GM18868 (cell line): Measurements from ENCODE around the gene AHCYL1.
A peak's percentile ranks its signal among the peaks of the same experiment; 100 is the strongest.
"Not testable (repeated sequence)": the region's sequence is repeated elsewhere in the genome, so short reads cannot be mapped to it uniquely, and the experiment has no call there.

Experiments used
- ATAC-seq: cut with Tn5 transposase; IDR thresholded peaks from one replicate; pipeline ENCODE4 v1.9.1; 2021; ENCODE audit warnings: mild to moderate bottlenecking, moderate library complexity; ENCODE audit not compliant: unreplicated experiment

Gene AHCYL1

DNA sequence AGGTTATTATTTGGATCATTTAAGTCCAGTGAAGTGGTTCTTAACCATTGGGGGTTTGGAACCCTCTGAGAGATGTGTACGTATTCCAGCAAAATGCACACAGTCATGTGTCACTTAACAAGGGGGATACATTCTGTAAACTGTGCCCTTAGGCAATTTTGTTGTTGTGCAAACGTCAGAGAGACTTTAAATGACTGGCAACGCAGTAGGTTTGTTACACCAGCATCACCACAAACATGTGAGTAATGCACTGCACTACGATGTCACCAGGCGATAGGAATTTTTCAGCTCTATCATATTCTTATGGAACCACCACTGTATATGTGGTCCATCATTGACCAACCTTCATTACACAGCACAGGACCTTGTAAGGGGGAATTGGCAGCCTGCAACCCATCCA is 11.9 kb downstream of the AHCYL1 start:
- ATAC-seq, result no peak

DNA sequence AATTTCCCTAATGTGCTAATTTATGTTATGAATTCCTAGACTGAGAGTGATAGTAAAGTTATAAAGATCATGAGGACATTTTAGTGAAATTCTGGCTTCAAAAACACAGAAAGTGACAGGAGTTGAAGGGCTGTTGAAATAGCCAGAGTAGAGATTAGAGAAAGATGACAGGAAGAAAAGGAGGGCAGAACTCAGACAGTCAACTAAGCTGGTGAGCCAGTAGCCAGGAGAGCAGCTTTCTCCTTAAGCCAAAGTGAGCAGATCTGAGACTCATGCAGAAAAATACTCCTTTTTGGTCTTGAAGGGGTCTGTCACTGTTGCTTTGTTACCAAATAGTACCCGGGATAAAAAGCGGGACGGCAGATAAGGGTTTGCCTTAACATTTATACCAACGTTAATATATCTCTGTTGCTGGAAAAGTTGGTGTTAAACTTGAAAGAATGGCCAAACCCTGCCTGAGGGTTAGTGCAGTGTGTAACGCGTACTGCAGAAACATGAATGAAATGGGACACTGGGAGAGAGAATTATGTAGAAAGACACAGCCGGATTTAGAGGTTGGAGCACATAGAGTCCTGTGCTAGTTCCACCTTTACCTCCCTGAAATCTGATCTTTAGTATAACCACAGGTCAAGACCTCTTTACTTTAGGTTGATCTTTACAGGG is 12.8 kb downstream of the AHCYL1 start:
- ATAC-seq, result no peak

DNA sequence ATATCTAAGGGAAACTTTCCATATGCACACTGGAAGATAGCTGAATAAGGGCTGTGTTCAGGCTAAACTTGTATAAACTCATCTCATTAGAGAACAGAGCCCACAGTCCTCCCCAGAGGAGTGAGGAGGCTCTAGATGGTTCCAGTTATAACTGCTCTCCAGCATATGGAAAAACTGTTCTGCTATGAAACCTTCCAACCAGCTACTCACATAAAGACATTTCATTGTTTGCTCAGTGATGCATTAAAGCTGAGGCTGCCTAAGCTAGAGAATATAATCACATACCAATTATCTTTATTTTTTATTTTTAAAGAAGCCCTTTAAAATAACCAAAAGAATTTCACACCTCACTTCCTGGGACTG is 13.3 kb downstream of the AHCYL1 start:
- ATAC-seq, result no peak

DNA sequence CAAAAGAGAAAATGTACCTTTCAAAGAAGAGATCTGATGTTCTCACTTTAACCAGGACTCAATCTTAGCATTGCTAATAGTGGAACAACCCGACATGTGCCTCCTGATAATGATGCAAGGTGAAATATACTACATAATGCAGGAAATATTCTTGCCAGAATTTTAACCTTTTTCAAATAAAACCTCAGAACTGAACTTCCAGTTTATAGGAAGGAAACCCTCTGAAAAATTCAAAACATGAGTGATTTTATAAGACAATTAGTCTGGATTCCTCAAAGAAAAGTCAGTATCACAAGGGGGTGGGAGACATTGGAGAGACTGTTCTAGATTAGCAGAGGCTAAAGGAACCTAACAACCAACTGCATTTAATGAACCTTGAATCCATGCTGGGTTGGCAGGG is 18.1 kb downstream of the AHCYL1 start:
- ATAC-seq, result no peak

DNA sequence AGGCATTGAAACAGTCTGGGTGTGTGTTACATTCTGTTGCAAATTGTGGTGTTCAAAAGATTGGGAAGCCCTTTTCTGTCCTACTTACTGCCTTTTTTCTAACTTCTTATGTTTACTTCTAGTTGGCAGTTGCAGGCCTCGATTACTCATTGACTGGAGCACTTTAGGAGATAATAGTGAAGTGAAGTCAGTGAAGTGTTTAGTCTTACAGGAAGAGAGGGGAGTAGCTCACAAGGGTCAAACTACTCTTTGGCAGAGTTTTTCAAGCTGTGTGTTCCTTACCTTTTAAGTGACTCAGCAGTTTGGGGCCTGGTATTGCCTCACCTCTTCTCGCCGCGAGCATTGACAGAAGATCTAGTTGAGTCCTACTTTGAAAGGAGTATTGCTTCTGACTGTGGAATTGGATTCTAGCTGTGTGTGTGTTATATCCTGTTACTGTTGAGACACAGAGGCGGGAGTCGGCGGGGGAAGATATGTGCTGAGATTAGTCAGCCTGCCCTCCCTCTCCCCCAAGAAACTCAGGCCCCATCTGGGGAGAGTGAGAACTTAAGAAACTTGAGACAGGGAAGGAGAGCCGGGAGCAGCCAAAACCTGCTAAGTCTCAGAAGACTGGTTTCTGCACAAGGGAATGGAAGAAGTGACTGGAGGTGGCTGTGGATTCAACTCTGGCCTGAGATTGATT is 19.3 kb downstream of the AHCYL1 start:
- ATAC-seq, result peak; percentile 75

DNA sequence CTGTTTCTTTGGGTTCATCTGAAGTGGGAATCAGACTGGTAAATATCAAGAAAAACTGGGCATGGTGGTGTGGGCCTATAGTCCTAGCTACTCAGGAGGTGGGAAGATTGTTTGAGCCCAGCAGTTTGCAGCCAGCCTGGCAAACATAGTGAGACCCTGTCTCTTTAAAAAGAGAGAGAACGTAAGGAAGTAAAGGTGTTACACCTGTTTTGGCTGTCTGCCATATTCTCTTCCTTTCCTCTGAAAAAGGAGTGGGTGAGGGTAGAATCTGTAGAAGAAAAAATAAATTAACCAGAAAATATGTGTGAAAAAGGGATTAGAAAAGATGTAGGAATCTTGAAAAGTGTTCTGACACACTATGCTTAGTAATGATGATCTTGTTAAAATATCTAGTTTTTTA is 20.0 kb downstream of the AHCYL1 start:
- ATAC-seq, result no peak

DNA sequence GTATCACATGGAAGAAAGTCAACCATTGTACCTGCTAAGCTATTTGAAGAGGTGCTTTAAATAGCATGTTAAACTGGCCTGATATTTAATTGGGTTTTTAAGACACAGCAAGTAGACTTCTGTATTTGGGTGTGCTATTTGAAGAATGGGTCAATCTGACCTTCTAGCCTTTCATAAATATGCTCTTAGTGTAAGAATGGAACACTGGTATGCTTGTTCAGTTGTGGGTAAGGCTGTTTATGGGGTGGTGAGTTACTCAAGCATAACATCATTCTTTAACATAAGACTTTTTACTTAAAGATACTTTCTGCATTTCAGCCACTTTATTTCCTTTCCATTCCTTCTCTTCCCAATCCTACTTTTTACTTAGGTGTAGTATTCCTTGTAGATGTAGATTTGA is 21.4 kb downstream of the AHCYL1 start:
- ATAC-seq, result no peak

DNA sequence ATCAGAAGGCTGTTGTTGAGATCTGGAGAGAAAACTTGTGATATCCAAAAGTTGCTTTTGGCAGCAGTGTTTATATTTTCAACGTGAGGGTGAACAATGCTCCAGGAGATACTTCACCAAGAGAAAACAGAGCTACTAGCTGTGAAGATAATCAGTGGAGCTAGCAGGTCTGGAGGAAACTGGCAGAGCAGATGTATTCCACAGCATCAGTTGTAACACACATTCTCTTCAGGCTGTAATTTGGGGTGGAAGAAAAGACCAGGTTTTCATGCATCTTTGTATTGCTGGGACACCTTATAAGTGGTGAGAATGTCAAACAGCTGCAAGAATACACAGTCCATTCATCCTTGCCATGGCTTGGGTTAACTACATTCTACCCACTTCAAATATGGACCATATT is 22.0 kb downstream of the AHCYL1 start:
- ATAC-seq, result no peak

DNA sequence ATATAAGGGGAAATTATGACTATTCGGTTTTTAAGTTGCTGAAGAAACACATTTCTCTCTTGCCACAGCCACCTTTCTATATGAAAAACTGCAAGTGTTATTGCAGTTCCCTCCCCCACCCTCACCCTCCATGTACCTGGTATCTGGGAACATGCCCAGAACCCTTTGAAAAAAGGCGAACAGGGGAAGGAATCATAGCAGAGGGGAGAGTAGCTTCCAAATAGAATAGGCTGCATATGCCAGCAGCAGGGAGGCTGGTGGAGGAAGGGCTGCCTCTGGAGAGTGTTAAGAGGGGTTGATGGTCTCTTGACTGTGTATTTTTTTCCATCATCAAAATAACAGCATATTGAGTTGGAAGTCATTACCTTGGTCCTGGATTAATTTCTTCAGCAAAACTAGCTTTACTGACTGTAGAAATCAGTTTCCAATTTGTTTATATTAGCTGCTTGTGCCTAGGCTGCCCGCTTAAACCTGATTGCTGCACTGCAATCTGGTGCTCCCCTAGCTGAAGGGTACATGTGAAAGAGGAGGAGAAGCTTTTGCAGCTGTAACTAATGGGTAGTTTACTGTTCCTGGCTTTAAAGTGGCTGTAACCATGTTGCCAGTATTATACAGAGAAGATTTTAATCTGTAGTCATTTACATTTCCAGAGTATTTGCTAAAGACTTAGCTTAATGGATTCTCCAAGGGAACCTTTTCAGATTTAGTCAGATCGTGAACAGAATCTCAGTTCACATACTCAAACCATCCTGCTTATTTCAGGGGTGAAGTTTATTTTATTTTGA is 22.7 kb downstream of the AHCYL1 start:
- no peak for ATAC-seq

DNA sequence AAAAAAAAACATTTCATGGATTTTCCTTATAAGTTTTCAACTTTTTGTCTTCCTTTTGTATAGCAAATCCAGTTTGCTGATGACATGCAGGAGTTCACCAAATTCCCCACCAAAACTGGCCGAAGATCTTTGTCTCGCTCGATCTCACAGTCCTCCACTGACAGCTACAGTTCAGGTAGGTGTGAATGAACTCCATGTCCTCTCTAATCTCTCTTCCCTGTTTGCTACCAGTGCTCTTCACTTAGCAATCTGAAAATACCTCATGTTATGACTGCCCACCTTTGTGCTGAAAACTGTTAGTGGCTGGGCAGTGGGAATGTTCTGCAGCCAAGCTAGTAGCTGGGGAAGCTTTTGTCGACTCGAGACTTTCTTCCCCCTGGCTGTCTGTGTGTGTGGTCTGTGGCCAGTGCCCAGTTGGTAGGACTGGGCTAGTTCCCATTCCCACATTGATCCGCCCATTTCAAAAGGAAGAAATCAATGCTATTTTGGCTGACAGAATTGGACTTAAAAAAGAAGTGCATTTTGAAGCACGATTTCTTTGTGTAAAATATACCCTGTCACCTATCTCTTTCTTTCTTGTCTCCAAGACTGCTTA is 24.5 kb downstream of the AHCYL1 start:
- ATAC-seq, result no peak

DNA sequence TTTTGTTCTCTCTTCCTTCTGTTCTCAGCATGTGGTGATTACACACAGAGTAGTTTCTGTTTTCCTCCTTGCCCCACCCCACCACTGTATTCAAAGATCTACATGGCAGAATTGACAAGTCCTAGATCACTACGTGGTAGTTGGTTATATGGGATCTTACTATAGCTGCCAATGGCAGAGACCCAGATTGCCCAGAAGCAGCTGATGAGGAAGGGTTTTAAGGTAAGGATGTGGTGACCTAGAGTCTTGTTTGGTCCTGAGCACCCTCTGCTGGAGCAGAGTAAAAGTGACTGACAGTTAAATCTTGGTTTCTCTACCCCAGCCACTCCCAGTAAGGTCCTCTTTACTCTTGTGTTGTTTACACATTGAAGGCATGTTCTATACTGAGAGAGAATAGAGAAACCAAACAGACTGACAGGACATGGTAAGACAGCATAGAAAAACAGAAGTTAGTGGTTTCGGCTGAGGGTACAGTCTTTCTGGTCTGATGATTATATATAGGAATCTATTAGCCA is 27.0 kb downstream of the AHCYL1 start:
- peak; percentile 95 for ATAC-seq

DNA sequence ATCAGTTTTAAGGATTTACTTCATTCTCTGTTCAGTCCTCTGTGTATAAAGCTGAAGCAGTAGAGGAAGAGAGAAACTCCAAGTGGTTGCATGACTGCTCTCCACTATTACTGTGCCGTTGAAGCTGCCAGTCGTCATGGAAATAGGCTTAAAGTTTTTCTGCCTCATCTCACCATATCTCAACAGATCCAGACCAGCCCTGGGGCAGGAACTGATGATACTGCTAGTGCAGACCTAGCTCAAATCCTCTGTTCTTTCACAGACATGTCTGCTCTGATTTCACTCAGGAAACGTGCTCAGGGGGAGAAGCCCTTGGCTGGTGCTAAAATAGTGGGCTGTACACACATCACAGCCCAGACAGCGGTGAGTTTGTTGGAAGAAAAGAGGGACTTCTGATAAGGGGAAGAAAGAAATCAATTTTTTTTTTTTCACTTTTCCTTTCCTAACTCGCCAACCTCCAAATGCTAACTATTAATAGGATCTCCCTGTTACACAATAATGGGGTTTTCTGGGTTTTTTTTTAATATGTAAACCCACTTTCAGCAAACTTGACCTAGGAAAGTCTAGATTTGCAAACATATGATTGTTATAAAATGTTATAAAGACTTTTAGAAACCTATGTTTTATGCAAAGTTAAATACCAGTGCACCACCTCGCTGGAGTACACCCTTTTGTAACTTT is 27.7 kb downstream of the AHCYL1 start:
- ATAC-seq, result peak; percentile 69

DNA sequence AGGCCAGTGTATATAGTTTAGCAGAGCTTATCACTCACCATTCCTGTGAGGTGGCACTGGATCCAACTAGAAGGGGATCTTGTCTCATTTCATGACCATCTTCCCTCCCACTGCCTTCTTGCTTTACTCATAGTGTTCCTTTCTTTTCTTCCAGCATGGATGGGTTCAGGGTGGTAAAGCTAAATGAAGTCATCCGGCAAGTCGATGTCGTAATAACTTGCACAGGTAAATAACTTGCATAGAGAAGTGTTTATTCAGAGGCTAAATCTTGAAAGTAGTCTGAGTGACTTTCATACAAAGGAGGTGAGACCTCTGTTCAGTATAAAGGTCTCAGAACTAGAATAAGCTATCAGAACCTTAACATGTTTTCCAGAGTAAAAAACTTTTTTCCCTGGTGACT is 33.2 kb downstream of the AHCYL1 start:
- ATAC-seq, result no peak

DNA sequence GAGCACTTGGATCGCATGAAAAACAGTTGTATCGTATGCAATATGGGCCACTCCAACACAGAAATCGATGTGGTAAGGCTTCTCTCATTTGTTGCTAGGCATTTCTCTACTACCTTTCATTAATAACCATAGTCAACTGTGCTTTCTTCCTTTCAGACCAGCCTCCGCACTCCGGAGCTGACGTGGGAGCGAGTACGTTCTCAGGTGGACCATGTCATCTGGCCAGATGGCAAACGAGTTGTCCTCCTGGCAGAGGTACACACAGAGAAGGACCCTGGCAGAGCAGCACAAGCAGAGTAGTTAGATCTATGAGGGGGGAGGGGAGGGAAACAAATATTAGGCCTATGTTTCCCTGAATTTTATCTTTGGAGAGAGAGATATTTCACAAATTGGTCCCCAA is 33.8 kb downstream of the AHCYL1 start:
- ATAC-seq, result no peak

DNA sequence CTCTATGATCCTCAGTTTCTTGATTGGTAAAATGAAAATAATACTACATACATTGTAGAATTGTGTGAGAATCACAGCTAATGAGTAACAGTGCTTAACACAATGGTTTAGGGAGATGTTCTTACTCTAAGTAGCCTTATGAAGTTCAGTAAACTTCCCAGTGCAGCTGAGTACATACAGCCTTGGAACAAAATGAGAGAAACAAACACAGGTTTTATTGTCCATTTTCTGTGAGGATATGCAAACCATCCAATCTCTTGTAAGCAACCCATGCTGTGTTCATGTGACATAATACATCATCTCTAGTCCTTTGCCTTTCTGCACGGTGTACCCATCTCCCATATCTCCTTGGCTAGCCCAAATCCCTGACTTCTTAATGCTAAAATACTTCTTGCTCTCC is 35.2 kb downstream of the AHCYL1 start:
- no peak for ATAC-seq

DNA sequence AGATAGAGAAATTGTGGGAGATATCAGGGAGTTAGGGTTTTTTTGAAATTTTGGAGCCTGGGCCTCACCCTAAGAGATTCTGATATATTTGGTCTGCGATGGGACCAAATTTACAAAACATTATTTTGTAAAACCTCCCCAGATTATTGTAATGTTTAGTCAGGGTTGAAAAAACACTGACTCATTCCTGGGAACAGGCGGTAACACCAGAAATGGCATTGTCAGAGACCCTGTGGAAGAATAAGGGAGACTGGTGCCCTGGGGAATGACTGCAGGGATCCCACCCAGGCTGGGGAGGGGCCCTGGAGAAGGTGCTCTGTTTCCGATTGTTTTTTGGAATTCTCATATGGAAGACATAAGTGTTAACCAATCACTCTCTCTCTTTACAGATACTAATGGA is 36.7 kb downstream of the AHCYL1 start:
- ATAC-seq, result no peak

DNA sequence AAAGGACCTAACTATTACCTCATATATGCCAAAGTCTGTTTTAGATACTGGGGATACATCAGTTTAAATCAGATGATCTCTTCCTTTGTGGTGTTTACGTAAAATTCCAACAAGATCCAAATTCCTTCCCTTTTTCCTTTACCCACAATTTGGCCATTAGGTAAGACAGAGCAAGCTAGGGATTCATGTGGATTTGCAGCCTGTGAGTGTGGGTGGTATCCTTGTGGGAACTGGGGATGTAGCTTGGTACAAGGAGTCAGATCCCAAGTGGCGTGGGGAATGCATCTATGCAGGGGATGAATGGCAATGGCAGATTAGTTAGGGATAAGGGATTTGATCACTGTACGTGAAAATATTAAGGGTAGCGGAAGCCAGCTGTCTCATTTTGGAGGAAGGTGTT is 40.0 kb downstream of the AHCYL1 start:
- no peak for ATAC-seq

DNA sequence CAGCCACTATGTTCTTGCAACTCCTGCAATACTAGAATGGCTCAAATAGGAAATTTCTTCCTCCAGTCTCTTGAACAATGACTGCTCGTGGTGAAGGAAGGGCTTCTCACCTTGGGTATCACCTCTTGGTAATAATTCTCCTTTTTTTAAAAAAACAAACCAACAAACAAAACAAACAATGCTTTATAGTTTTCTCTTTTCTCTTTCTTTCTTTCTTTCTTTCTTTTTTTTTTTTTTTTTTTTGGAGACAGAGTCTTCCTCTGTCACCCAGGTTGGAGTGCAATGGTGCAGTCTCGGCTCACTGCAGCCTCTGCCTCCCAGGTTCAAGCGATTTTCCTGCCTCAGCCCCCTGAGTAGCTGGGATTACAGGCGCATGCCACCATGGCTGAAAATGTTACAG is 46.1 kb downstream of the AHCYL1 start:
- ATAC-seq, result not testable (repeated sequence)

DNA sequence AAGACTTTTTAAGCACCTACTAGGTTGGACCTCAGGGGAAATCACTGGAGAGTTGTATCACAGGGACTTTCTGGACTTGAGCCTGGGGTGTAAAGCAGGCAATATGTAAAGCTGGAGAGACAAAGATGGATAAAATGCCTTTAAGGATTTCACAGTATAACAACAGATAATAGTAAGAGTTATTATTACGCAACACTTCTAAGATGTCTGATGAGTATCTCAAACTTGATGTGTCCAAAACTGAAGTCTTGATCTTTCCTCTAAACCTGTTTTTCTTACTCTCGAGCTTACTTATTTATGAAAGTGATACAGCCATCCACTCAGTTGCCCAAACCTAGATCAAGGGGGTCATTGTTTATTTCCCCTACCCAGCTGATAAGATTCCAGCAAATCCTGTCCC is 47.8 kb downstream of the AHCYL1 start:
- no peak for ATAC-seq

DNA sequence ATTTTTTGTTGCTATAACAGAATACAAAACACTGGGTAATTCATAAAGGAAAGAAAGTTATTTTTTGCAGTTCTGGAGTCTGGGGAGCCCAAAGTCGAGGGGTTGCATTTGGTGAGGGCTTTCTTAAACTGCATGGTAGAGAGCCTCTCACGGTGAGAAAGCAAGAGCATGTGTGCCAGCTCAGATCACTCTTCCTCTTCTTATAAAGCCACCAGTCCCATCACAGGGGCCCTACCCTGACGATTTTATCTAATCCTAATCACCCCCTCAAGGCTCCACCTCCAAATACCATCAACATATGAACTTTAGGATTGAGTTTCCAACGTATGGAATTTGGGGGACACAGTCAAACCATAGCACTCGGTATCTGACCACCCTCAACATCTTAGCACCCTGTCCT is 48.9 kb downstream of the AHCYL1 start:
- ATAC-seq, result no peak

DNA sequence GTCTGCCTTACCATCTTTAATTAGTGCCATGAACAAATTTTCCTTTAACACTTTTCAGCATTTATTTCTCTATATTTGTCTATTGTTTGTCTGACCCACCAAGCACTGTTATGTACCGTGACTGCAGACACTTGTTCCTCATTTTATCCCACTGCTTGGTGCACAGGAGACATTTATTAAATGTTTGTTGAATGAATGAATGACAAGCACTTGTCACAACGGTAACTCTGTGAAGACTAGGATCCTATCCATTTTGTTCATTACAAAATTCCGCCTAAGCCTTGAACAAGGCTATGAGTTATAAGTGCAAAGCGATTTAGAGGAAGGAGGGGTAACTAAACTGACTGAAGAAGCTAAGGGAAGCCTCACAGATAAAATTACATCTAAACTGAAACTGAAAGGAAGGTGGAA is 49.5 kb downstream of the AHCYL1 start:
- ATAC-seq, result no peak
